GM12891 (cell line): Measurements from ENCODE around the gene FAM120C.

Source experiments
- DNase-seq: peaks from one replicate; pipeline ENCODE4 v3.0.0; 2011; ENCODE audit warnings: low spot score; ENCODE audit not compliant: insufficient read length
- FAIRE-seq: peaks from 2 replicates; lab custom pipeline; 2011; peaks lifted over from hg19 to GRCh38; lab: Jason Lieb, UNC
- PAX5 ChIP-seq: IDR thresholded peaks from 2 replicates; pipeline ENCODE4 v1.6.1; 2011; ENCODE audit warnings: low read length, moderate library complexity, mild to moderate bottlenecking; ENCODE audit not compliant: insufficient read depth, severe bottlenecking
- POLR2A ChIP-seq: IDR thresholded peaks from 2 replicates; pipeline ENCODE4 v1.6.1; 2011; ENCODE audit warnings: low read depth, low read length, control low read depth
- POLR2AphosphoS5 ChIP-seq: IDR thresholded peaks from 2 replicates; pipeline ENCODE4 v1.6.1; 2011; ENCODE audit warnings: low read depth, low read length, control low read depth
- POU2F2 ChIP-seq: IDR thresholded peaks from 2 replicates; pipeline ENCODE4 v1.6.1; 2011; ENCODE audit warnings: low read depth, mild to moderate bottlenecking, control low read depth, low read length, moderate library complexity
- SPI1 ChIP-seq: IDR thresholded peaks from 2 replicates; pipeline ENCODE4 v1.6.1; 2011; ENCODE audit warnings: low read depth, low read length, control low read depth
- TAF1 ChIP-seq: IDR thresholded peaks from 2 replicates; pipeline ENCODE4 v1.6.1; 2011; ENCODE audit warnings: low read depth, low read length, control low read depth

Gene FAM120C

DNA sequence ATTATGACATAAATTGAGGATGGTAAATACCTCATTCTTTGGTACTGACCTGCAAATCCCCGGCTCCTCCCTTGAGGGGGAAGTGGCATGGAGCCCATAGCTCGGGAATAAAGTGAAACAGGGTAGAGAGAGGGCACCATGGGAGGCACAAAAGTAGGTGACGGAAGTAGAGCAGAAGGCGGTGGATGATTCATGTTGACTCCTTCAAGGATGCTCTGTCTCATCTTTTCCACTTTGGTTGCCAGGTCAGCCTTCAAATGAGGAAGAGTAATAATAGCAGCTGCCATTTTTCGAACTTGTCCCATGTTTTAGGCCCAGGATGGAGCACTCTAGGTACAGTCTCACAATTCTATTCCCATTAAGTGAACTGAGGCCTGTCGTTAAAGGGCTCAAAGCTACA, 97.4 kb downstream of the FAM120C start:
- TF ChIP-seq POLR2AphosphoS5: no peak
- no peak for TF ChIP-seq POU2F2
- TF ChIP-seq TAF1: no peak
- no peak for TF ChIP-seq SPI1
- TF ChIP-seq POLR2A: no peak
- TF ChIP-seq PAX5: no peak
- FAIRE-seq: no peak
- DNase-seq: no peak

DNA sequence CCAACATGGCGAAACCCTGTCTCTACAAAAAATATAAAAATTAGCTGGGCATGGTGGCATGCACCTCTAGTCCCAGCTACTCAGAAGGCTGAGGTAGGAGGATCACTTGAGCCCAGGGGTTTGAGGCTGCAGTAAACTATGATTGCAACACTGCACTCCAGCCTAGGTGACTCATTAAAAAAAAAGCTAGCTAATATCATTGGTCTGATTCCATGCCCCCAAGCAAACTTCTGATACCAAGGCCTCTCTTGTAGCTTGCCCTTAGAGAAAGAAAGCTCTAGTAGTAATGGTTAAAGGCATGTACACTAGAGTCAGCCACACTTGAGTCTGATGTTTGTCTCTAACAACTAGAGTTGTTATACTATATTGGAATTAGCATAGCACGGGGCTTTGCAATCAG, 106.2 kb downstream of the FAM120C start:
- TF ChIP-seq TAF1 (no peak), POLR2A (no peak), SPI1 (no peak), POLR2AphosphoS5 (no peak), PAX5 (no peak), POU2F2 (no peak)
- DNase-seq: no peak
- FAIRE-seq: no peak

DNA sequence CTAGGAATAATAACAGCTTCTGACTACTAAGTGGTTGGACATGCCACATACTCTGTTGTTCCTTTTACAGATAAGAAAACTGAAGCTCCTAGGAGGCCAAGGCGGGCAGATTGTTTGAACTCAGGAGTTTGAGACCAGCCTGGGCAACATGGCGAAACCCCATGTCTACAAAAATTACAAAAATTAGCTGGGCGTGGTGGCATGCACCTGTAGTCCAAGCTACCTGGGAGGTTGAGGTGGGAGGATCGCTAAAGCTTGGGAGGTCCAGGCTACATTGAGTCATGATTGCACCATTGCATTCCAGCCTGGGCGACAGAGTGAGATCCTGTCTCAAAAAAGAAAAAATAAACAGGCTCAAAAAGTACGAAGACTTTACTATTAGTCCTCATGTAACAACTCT, 108.2 kb downstream of the FAM120C start:
- TF ChIP-seq POU2F2: no peak
- no peak for TF ChIP-seq SPI1
- TF ChIP-seq TAF1: no peak
- no peak for TF ChIP-seq POLR2A
- TF ChIP-seq PAX5: no peak
- TF ChIP-seq POLR2AphosphoS5: no peak
- FAIRE-seq: no peak
- no peak for DNase-seq

DNA sequence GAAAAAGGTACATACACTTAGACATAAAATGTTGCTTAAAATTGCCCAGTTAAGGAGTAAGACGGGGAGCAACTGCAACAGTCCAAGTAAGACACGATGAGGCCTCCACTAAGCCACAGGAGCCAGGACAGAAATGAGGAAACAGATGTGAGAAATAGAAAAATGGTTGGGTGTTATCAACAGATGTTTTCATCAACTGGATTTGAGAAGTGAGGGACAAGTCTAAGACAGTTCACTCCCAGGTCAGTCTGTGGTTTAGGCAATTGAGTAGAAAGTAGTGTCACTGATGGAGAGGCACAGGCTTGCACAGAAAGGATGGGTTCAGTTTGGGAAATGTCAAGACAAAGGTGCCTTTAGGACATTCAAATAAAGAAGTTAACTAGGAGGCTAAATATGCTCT, 115.3 kb downstream of the FAM120C start:
- DNase-seq (no peak), FAIRE-seq (peak; percentile 70)
- TF ChIP-seq POU2F2 (no peak), PAX5 (no peak), SPI1 (no peak), POLR2AphosphoS5 (no peak)

DNA sequence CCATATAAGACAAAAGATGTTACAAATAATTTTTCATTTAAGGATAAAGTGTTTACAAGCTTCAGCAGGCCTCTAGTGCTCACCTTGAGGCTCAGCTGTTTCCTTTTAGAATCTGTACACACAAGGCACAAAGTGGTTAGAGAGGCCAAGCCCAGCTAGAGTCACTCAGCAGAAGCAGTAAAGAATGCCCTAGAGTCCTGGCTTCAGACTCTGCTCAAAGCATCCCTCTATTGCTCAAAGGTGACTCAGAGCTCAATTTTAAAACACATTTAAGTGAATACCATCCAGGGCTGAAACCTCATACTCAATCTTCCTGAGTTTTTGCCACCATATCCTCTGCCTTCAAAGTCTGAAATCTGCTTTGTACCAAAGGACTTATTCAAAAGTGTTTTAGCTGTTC, 116.2 kb downstream of the FAM120C start:
- TF ChIP-seq TAF1 (no peak), POLR2A (no peak), SPI1 (no peak)
- no peak for FAIRE-seq

DNA sequence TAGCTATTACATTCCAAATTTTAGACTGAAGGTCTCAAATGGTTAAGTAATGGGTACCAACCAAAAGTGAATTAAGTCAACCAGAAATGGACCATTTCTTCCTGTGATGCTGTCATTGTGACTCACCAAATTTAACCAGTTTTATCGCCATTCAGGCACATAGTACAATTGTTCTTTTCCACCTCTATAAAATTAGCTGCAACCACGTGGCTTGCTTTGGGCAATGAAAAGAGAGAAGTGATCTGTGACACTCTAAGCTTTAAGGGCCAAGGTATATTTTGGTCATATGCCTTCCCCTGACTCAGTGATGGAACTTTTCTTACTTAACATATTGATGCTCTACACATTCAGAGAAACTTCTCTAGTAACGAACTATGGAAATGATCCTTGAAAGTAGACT, 118.5 kb downstream of the FAM120C start:
- TF ChIP-seq POLR2AphosphoS5 (no peak), TAF1 (no peak), POU2F2 (no peak), SPI1 (no peak), POLR2A (no peak), PAX5 (no peak)
- FAIRE-seq: no peak
- no peak for DNase-seq

More for the DNA sequence above, 116.2 kb downstream of the FAM120C start:
- DNase-seq: no peak

DNA sequence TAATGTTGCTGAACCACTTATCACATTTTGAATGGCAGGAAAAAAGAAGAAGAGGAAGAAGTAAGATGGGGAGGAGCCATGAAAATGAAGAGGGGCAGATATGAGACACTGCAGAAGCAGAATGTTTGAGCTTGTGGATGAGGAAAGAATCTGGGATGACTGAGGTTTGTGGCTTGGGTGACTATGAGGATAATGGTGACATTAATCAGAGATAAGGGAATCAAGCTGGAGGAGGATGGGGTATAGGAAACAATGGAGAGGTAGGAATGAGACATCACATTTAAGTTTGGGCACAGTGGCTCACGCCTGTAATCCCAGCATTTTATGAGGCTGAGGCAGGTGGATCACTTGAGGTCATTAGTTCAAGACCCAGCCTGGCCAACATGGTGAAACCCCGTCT, 119.7 kb downstream of the FAM120C start:
- TF ChIP-seq POLR2A: no peak
- no peak for TF ChIP-seq POU2F2
- TF ChIP-seq TAF1: no peak
- TF ChIP-seq POLR2AphosphoS5: no peak
- no peak for TF ChIP-seq PAX5
- TF ChIP-seq SPI1: no peak
- DNase-seq (no peak), FAIRE-seq (no peak)

DNA sequence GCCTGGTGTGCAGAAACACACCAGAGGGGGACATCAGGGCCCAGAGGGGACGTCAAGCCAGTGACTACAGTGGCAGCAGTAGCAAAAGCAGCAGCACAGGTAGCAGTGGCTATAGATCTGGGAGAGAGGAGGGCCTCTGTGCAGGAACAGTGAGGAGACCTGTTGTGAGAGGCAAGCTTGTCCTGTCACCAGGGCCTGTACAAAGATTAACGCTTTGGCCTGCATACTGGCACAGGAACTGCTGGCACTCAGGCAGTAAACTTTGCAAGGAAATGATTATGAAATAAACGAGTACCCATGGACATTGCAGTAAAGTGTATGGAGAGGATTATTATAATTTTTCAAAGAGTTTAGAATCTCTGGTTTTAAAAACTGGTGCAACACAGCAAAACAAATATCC, 133.3 kb downstream of the FAM120C start:
- no peak for FAIRE-seq
- no peak for DNase-seq
- TF ChIP-seq PAX5: no peak
- no peak for TF ChIP-seq TAF1
- no peak for TF ChIP-seq POU2F2
- TF ChIP-seq POLR2A: no peak
- TF ChIP-seq SPI1: no peak
- no peak for TF ChIP-seq POLR2AphosphoS5

DNA sequence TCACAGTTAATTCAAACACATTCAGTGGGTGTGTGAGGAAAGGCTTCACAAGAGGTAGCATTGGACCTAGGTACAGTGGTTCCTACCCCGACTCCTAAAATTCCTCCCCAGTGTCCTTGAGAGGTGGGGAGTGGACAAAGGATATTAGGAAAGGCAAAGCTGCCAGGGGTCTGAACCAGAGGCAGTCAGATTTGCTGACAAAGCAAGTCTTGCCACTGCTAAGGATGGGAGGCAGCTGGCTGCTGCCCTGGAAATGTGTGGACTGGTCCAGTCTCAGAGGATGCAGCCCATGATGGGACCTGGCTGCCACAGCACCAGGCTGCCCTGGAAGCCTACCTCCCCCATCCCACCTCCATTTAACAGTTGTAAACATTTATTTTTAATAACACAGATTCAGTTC, 134.6 kb downstream of the FAM120C start:
- DNase-seq (no peak), FAIRE-seq (no peak)
- TF ChIP-seq POLR2A (no peak), POU2F2 (no peak), TAF1 (no peak), POLR2AphosphoS5 (no peak), PAX5 (no peak), SPI1 (no peak)

DNA sequence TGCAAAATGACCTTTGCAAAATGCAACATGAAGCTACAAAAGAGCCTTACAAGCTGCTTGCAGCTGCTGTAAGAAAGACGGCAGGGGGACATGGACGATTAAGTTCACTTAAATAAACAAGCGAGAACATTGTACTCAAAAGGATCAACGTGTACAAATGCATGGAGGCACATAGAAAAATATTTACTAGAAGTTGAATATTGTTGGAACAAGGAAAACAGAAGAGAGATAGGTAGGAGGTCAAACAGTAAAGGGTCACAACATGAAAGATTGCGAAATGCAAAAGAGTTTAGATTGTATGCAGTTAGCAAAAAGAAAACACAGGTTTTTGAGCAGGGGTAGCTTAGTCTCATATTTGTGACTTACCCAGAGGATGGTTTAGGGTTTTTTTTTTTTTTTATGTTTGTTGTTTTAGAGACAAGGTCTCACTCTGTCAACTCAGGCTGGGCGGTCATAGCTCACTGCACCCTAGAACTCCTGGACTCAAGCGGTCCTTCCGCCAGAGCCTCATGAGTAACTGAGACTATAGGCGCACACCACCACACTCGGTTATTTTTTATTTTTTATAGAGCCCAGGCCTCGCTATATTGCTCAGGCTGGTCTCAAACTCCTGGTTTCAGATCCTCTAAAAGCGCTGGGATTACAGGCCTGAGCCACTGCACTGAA, 137.4 kb downstream of the FAM120C start:
- DNase-seq (no peak), FAIRE-seq (peak; percentile 16)

More for the DNA sequence above, 137.4 kb downstream of the FAM120C start:
- TF ChIP-seq SPI1 (no peak), POU2F2 (no peak), POLR2AphosphoS5 (no peak), POLR2A (no peak), TAF1 (no peak), PAX5 (no peak)
